Stimulated activated CD8-positive, alpha-beta memory T cell treated with anti-CD3 and anti-CD28 coated beads, Interleukin-15, amount 100 ng/mL, for 48 hours (primary cell): ENCODE measurements around the gene PRKAG3.

ENCODE experiments used
- DNase-seq, 2 donors: peaks; one replicate each; pipeline ENCODE4 v3.0.0-alpha.2; 2020; ENCODE audit warnings: low read depth in 2 of 2

The PRKAG3 gene

GRCh38 chr2:218839888-218840287 lies 8.3 kb upstream of the PRKAG3 start:
- DNase-seq, result no peak

DNA sequence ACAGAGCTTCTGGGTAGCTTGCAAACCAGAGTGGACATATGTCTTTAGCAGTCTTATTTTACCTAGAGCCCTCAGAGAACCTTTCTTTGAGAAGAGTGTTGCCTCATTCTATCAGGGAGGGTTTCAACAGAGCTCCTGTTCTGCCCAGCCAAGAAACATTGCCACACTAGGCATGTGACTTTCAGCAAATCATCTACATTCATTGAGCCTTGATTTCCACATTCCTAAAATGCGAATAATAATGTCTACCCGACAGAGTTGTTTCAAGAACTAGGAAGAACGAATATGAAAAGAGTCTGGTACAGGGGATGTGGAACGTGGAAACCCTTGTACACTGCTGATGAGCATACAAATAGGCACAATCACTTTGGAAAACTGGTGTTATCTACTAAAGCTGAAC lies 7.8 kb upstream of the PRKAG3 start:
- DNase-seq, result no peak

DNA sequence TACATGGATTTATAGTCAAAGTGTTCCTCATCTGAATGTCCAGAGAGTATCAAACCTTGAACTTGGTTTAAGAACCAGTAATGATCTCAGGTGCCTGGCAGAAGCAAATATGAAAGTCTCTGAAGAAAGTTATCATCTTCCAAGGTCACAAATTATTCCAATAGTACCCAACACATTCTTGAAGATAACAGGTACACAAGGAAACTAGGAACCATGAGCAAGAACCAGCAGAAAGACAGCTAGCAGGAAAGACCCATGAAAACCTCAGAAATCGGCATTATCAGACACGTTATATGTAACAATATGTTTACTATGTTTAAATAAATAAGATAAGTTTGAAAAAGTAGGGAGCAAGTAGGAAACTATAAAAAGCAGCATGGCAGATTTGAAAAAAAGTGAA lies 5.9 kb upstream of the PRKAG3 start:
- no peak for DNase-seq

GRCh38 chr2:218834685-218835084 lies 3.1 kb upstream of the PRKAG3 start:
- no peak for DNase-seq

GRCh38 chr2:218833023-218833609 lies 1.5 kb upstream of the PRKAG3 start:
- no peak for DNase-seq

DNA sequence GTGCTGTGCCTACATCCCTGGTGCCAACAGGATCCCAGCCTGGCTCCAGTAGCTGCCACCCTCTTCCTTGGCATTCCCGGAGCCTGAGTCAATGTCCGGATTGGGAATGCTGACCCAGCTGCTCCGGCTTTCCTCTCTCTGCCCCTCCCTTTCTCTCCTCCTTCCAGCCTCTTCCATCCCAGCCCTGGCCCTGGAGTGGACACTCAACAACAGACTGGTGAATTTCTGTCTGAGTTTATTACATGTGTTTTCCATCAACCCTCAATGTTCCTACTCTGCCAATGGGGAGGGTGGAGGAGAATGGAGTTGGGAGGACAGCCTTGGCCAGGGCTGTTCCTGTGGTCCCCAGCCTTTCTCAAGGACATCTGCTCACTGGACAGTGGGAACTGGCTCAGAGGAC lies 917 bp upstream of the PRKAG3 start:
- DNase-seq, result no peak

DNA sequence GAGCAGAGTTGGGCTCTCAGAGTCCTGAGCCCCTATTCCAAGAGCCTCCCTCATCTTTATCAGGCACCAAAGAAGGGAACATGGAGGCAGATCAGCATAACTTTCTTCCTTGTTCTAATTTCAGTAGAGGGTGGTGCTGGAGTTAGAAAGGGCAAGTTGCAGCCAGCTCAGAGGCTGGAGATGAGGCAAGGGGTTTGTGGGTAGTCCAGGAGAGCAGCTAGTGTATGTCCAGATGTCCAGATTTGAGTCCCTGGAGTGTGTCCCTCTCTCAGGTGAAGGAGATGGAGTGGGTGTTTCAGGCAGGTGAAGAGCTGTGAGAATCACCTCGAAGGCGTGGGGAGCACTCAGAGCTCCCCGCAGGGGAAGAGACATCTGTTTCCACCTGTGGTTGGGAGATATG lies 478 bp upstream of the PRKAG3 start:
- DNase-seq, result no peak

- DNase-seq, result no peak
Measured at GRCh38 chr2:218830526-218831306, 887 bp downstream of the PRKAG3 start.

- DNase-seq, result no peak
Measured at GRCh38 chr2:218829868-218830451, 1.6 kb downstream of the PRKAG3 start.

- DNase-seq, result no peak
Measured at GRCh38 chr2:218828477-218828778, 3.2 kb downstream of the PRKAG3 start.

- DNase-seq, result no peak
Measured at GRCh38 chr2:218827701-218828476, 3.7 kb downstream of the PRKAG3 start.

- no peak for DNase-seq
Measured at GRCh38 chr2:218826791-218827190, 4.8 kb downstream of the PRKAG3 start.

DNA sequence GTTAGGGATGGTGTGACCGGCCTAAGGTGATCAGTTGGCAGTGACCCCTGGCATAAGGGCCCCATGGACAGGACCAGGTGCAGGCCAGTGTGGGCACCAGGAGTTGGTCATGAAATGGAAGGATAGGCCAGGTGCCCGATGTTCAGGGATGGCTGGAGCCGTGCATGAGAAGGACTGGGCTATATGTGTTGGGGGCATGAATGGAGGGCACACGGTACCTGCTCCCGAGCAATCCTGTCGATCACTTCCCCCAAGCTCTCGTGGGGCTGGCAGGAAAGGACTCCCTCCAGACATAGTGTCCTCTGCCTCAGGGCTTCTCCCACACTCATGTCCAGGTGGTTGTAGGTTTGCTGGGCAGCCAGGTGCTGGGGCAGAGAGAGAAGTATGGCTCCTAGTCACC lies 7.6 kb downstream of the PRKAG3 start:
- no peak for DNase-seq

GRCh38 chr2:218823196-218823855 lies 8.3 kb downstream of the PRKAG3 start:
- DNase-seq, result no peak

DNA sequence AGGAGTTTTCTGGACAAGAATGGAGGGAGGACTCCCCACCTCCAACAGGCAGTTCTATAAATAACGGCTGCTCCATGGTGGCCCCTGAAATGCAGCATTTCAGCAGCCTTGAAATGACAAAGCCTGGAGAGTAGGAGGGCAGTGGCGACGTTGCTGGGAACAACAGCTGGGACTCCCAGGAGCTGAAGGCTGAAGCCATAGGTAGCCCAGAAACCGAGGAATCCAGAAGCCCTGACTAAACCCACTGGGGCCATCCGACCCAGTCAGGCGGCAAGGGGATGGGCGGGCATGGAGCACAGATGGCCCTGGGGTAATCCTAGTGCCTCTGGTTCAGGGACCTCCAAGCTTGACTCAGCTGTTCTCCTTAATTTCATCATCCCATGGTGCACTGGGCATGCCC lies 9.0 kb downstream of the PRKAG3 start:
- no peak for DNase-seq

GRCh38 chr2:218821605-218822211 lies 9.9 kb downstream of the PRKAG3 start:
- no peak for DNase-seq

- DNase-seq, result no peak
Measured at GRCh38 chr2:218820746-218821369, 10.7 kb downstream of the PRKAG3 start.

DNA sequence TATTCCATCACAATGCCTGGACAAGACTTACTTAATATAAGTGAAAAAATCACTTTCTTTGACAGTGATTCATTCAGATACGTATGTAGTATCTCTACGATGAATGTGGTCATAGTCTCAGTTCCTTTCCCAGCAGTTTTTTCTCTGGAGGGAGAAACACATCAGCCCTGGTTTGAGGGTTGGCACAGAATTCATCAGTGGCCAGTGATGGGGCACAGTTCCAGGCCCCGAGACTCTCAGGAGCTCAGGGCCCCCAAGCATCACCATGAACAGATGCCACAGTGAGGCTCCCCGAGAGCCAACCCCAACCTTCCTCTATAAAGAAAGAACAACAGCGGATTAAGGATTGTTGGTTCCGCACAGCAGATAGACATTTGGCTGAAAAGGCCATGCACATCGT lies 12.5 kb downstream of the PRKAG3 start:
- DNase-seq, result no peak

- no peak for DNase-seq
Measured at GRCh38 chr2:218816561-218817011, 15.0 kb downstream of the PRKAG3 start.

- no peak for DNase-seq
Measured at GRCh38 chr2:218815649-218816048, 16.0 kb downstream of the PRKAG3 start.

- DNase-seq, result no peak
Measured at GRCh38 chr2:218815244-218815637, 16.4 kb downstream of the PRKAG3 start.
